Testis (tissue), 2 donors: ENCODE results near the gene AZU1.

Experiments used
- CTCF ChIP-seq, 3 experiments: fragments of 450-650 bp in 2 of 3; fragments of 200-600 bp in 1 of 3; sonication (generic) in 1 of 3; IDR thresholded peaks; one replicate each; pipeline ENCODE4 v1.5.1; 2016 to 2019; ENCODE audit warnings: antibody characterized with exemption in 3 of 3, mild to moderate bottlenecking in 2 of 3, moderate library complexity in 1 of 3
- POLR2A ChIP-seq: fragments of 450-650 bp; IDR thresholded peaks from one replicate; pipeline ENCODE4 v1.6.1; 2017; ENCODE audit warnings: antibody characterized with exemption, mild to moderate bottlenecking, moderate library complexity

GRCh38 chr19:815775-816499 is 11.7 kb upstream of the AZU1 start:
- no peak for TF ChIP-seq CTCF (IDR thresholded peaks at IDR 0.05)
- no peak for TF ChIP-seq POLR2A
